ENCODE data around the gene PAN3. TPM values are rescaled to one million over a fixed set of nuclear protein-coding genes. Genes with fewer than 3 reads are reported as not detected.

The PAN3 gene
- total RNA-seq, 2 donors from 2014 or later: 23.7 to 26.7 TPM

DNA sequence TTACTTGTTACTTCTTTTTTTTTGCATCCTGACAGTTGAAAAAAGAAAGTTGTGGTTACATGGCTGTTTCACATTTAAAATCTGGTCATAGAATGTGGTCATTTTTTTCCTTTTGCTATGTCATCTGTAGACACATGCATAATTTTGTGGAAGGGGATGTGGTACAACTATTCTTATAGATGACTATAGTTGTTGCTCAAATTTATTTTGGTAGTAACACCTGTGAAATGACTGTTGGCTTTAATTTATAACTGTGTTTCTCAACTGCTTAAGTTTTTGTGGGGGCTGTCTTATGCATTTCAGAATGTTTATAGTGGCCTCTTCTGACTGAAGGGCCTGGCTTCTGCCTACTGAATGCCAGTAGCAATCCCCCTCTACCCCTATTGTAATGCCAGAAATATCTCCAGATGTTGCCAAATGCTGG lies 130.5 kb downstream of the PAN3 start:
- intact Hi-C loops (cut with DNase I): no loop called here
- DNase-seq (ENCODE audit: low spot score): no peak

DNA sequence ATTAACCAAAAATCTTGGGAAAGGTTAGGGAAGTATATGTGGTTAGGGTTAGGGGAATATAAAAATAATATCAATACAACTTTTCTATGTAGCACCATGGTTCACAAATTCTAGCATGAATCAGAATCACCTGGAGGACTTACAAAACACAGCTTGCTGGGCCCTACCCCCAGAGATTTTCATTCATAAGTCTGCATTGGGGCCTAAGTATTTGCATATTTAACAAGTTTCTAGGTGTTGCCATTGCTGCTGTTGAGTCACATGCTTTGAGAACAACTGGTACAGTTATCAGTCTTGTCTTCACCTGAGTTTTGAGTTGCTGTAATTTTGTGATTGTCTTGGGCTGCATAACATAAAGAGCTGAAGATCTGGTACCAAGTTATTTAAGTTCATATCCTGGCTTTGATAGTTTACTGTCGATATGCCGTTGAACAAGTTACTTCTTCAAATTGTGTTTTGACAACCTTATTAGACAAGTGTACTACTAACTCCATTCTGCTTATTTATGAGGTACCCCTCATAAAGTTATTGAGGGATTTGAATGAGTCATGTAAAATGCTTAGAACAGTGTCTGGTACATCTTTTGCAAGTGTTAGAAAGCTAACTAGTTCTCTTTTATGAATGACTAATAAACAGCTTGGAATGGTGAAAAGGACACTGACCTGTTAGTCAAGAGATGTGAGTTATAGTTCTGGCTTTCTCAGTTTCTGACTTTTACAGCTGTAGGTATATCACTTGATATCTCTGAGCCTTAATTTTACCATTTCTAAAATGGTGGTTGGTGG lies 132.9 kb downstream of the PAN3 start:
- intact Hi-C loops (cut with DNase I): no loop called here
- no peak for DNase-seq (ENCODE audit: low spot score)

DNA sequence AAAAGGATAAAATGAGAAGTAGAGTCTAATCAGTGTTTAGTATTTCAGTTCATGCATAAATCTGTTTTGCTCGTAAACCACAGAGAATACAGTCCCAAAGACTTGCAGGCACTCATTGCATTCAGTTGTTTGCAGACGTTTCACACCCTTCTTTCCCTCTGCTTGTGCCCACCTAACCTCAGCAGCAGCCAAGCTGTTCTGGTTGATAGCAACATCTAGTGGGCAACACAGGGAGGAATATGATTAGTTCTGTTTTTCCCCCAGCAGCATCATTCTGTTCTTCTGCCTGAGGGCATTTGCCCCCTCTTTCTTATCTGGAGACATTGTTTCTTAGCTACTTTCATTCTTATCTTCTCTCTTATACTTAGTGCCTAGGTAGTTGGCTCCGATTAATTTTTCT lies 135.6 kb downstream of the PAN3 start:
- intact Hi-C loops (cut with DNase I): no loop called here
- no peak for DNase-seq (ENCODE audit: low spot score)

DNA sequence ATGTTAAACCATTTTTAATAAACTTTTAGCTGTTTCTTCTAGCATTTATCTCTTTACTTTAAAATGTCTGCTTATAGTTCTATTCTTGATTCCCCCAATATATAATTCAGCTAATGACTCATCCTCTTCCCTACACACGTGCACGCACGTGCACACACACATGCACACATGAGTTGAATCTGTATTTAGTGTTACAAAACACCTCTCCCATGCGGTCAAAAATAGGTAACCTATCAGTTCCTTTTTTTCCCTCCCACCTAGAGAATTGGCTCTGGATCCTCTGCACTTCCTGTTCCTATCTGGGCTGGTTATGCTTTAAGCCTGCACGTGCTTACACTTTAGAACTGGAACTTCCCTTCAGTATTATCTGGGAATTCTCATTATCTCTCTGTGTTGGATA lies 144.1 kb downstream of the PAN3 start:
- no peak for DNase-seq (ENCODE audit: low spot score)

DNA sequence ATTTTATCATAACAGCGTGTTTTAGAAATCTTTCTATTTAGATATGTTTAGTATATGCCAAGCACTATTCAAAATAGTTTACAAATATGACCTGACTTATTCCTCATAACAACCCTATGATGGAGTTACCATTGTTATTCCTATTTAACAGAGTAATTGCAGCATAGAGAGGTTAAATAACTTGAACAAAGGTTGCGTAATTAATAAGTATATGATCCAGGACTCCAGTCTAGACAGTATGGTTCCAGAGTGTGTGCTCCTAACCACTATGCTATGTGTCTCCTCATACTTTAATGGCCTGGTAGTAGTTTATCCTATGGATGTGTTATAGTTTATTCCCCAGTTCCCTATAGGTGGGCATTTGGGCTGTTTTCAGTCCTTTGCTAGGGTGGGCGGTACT lies 145.3 kb downstream of the PAN3 start:
- intact Hi-C loops (cut with DNase I): no loop called here
- DNase-seq (ENCODE audit: low spot score): no peak

More for the DNA sequence above, 144.1 kb downstream of the PAN3 start:
- intact Hi-C loops (cut with DNase I): no loop called here

DNA sequence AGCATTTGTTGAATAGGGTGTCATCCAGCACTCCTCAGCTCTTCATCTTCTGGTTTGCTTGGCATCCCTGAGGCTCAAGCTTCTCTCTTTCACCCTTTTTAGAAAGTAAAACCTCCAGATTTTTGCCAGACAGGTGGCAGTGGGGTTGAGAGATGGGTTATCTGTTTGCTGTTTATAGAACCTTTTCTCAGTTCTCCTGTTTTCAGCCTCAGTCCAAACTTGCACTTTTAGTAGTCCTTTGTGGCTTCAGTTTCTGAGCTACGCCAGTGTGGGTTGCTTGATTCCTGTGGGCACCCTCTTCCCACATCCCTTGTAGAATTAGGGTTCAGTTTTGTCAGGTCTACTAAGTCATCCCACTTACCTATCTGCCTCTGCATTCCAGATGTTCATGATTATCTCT lies 147.9 kb downstream of the PAN3 start:
- DNase-seq (ENCODE audit: low spot score): no peak
- intact Hi-C loops (cut with DNase I): no loop called here

DNA sequence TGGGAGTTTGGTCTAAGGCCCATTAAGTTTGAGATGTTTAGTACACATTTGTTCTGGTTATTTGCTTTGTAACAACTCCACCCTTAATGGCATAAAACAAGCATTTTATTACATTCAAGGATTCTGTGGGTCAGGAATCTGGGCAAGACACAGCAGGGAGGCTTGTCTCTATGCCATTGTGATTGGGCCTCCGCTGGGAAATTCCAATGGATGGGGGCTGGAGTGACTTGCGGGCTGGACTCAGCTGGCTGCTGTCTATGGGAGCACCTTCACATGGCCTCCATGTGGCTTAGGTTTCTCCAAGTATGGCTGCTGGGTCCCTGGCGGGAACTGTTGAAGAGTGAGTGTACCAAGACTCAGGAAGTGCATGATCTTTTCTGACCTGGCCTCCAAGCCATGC lies 159.0 kb downstream of the PAN3 start:
- intact Hi-C loops (cut with DNase I): no loop called here
- no peak for DNase-seq (ENCODE audit: low spot score)

DNA sequence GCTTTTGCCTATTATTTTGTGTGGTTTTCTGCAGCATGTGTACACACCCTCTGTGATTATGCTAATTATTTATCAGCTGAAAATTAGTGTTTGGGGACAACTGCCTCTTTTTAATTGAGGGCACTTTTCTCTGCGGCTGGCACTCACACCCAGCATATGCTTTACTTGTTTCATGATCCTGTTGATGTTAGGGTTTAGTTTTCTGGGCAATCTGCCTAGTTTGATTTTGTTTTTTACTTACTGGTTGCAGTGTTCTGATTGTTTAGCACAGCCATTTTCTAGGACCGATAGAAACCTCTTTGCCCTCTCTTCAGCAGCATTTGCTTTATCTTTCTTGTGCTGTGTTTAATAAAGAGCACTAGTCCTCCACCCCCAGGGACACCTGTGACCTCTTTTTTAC lies 161.6 kb downstream of the PAN3 start:
- DNase-seq (ENCODE audit: low spot score): no peak
- intact Hi-C loops (cut with DNase I): no loop called here

DNA sequence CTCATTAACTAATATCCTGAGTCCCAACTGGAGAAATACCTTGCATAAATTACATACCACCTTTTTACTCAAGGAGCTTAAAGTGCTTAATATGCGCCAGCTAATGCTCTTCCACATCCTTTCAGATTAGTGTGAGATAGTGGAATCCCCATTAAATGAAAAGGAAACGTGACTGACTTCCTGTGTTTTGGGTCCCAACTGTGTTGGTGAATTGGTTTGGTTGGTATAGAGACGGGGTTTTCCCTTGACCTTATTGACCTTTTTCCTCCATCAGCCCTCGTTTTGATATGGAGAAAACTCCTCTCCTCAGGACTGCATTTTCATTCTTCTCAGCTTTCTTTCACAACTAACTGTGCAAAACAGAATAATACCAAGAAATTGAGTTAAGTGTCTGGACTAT lies 163.5 kb downstream of the PAN3 start:
- intact Hi-C loops (cut with DNase I): no loop called here
- DNase-seq (ENCODE audit: low spot score): no peak

DNA sequence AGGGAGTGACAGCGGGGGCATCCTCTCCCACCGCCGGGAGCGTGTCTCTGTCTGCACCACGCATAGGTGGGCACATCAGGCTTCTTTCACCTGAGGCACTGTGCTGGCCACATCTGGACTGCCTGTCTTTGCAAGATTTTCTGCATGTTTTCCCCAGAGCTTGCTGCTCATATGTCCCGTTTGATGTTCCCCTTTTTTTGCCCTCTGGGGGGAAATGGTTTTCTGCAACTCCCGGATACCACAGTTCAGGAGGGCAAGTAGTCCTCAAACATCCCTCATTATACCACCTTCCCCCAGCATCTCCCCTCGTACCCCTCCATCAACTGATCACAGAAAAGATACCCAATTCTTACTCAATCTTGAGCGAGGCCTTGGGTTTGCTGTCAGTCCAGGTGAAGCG lies 168.0 kb downstream of the PAN3 start:
- intact Hi-C loops (cut with DNase I): no loop called here
- DNase-seq (ENCODE audit: low spot score): no peak

DNA sequence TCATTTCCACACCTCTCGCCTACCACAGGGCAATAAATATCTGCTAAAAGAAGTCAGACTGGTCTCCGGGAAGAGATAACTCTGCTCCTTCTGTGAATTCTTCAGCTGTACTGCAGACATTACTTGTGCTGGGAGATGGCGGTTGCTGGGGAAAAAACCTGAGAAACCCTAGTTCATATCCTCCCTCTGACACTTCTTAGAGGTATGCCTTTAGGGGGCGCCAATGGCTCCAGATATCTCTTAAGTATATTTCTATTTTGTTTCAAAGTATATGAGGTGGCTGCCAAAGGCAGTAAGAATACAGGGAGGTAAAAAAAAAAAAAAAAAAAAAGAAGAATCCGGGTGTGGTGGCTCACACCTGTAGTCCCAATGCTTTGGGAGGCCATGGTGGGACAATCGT lies 175.2 kb downstream of the PAN3 start:
- intact Hi-C loops (cut with DNase I): no loop called here
- no peak for DNase-seq (ENCODE audit: low spot score)

DNA sequence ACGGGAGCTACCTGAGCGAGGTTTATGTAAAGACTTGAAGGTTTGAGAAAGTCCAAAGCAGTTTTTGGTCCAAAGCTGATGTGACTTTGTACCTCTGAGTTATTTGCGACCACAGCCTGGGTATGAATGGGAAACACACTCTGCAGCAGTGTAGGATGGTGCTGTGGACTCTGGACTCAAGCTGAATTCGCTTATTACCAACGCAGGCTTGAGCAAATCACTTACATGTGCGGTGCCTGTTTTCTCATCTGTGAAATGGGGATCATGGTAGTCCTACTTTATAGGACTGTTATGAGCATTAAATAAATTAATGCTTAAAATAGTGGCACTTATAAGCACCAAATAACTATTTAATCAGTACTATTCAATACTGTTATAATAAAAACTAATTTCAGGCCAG lies 176.5 kb downstream of the PAN3 start:
- DNase-seq (ENCODE audit: low spot score): no peak
- intact Hi-C loops (cut with DNase I): no loop called here

DNA sequence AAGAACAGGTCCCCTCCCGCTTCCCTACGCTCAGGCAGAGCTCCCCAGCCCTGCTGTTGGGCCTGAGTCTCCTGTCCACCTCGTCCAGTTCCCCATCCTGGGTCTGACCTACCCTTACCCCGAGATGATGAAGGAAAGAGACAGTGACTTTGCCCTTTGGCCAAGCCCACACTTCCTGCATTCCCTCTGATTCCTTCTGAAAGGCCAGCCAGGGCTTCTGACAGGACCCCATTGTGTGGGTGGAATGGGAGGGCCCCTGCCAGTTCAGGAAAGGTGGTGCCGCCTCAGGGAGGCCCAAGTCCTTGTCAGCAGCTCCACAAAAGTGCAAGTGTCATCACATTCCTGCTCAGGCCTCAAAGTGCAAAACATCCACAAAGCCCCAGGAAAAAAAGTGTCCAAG lies 177.8 kb downstream of the PAN3 start:
- intact Hi-C loops (cut with DNase I): no loop called here

DNA sequence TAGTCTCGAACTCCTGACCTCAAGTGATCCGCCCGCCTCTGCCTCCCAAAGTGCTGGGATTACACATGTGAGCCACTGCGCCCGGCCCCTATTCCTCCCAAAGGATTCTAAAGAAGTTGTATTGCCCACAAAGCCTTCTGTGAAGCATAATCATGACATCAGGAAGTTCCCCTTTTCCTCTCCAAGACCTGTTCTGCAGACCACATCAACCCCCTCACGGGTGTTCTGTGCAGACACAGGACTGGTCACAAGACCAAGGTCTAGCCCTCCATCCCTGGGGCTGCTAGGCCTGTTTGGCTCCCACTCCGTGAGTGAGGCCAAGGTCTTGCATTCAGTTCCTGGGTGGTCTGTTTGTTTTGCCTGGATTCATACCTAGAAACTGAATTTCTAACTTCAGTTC lies 178.5 kb downstream of the PAN3 start:
- intact Hi-C loops (cut with DNase I): no loop called here
- DNase-seq (ENCODE audit: low spot score): no peak

More for the DNA sequence above, 177.8 kb downstream of the PAN3 start:
- no peak for DNase-seq (ENCODE audit: low spot score)

DNA sequence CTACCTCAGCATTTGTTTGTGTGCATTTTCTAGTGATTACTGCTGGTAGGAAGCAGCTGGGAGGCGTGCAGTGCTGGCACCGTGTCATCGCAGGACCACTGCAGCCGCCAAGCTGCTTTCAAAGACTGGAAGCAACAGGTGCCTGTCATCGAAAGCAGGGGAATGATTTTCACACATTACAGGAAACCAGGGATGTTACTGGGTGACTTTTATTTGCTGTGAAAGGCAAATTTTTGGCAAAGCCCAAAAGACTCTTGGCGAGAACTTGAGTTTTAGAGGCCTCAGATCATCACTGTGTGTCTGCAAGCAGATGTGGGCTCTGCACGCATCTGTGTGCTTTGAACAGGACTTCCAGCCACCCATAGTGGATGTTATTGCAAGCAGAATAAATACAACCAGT lies 180.2 kb downstream of the PAN3 start:
- no peak for DNase-seq (ENCODE audit: low spot score)
- intact Hi-C loops (cut with DNase I): no loop called here

DNA sequence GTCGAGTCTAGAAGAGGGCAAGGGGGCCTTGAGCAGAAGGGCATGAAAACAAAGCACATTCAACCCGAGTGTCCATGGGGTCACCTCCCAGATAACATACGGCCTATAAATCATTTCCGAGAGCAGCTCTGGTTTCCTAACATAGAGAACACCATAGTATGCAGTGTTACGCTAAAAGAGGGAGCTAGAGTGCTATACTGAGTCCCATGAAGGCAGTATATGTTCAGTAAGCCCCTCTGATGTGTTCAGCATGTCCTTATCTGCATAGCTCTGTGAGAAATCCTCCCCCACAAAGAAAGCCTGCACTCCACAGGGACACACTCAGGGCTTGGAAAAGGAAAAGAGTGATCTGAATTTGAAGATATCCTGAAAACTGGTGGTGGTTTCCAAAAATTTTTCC lies 181.2 kb downstream of the PAN3 start:
- no peak for DNase-seq (ENCODE audit: low spot score)

DNA sequence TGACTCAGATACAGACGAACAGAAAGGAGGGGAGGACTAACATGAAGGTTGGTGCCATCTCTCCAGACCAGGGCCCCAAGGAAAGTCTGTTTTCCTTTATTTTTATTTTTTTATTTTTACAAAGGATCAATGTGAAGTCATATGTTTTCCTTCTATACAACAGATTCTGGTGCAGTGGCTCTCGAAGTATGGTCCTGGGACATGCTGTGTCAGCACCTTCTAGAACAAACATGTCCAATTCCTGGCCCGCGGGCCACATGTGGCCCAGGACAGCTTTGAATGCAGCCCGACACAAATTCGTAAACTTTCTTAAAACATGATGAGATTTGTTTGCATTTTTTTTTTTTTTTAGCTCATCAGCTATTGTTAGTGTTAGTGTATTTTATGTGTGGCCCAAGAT lies 181.9 kb downstream of the PAN3 start:
- intact Hi-C loops (cut with DNase I): no loop called here
- DNase-seq (ENCODE audit: low spot score): no peak

More for the DNA sequence above, 181.2 kb downstream of the PAN3 start:
- intact Hi-C loops (cut with DNase I): no loop called here

DNA sequence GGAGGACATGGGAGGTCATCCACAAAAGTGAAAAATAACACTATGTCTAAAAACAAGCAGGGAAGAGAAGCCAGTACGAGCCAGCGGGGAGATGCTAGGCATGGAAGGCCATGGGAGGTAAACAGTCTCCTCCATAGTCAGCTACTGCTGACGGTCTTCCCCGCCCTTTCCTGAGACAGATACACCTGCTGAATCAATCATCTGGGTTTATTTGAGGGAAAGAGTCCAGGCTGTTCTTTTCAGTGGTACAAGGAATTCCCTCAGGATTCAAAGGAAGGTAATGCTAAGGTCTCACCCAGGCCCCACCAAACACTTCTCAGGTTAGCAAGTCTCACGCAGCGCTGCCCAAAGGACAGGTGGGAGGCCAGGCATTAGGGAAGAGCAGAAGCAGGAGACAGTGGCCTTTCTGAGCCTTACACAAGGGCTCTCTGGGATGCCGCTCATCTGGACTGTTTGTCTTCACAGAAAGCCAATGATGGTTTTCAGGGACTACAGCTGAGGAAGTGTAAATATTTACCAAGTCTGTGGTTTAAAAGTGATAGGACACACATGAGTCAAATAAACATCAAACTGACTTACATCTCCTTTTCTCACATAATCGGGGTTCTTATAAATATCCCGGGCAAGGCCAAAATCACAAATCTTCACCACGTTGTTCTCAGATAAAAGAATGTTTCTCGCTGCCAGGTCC lies 182.7 kb downstream of the PAN3 start:
- DNase-seq (ENCODE audit: low spot score): no peak
- intact Hi-C loops (cut with DNase I): no loop called here

DNA sequence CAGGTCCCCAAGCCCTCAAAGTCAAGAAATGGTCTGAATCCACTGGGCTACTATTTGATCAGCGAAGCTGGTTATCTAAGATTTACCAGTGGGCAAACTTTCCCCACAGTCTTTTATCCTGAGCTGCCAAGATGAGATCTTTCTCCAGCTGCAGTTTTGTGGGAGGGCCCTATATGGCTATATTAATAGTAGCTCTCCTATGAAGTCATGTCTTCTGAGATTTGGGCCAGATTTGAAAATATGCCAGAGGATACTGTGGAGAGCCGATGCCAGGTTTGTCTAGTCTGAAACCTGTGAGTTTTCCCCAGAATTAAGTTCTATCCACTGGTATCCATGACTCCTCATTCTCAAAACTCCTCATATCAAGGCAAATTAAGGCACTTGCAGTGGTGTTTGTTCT lies 183.4 kb downstream of the PAN3 start:
- no peak for DNase-seq (ENCODE audit: low spot score)
- intact Hi-C loops (cut with DNase I): no loop called here

DNA sequence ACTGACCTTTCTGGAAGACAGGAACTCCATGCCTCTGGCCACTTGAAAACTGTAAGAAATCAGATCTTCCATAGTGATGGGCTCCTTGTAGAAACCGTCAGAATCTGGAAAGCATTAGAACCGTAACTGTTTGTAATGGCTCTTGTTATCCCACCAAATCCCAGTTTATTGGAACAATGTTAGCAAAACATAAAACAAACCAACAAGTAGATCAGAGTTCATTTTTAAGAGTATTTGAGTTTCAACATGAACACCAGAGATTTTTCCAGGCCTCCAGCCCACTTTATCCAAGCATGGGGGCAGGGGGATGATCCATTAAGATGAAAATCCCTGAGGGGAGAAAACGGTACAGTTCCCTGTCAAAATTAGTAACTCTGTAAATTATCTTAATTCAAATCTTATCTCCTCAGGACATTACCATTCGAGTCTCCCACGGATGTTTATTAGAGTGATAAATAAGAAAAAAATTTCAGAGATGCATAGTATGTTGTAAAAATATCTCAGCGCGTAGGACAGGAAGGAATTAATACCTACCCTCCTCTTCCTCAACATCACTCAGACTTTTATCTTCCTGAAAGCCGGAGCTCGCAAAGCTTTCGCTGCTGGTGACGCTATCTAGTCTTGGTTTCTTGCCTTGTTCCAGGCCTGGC lies 184.0 kb downstream of the PAN3 start:
- intact Hi-C loops (cut with DNase I): no loop called here
- DNase-seq (ENCODE audit: low spot score): no peak
